Fibroblast of gingiva (primary cell): ENCODE measurements around the gene ABCC1.
"Not testable (repeated sequence)": the region's sequence is repeated elsewhere in the genome, so short reads cannot be mapped to it uniquely, and the experiment has no call there.

Source experiments
- DNase-seq: peaks from one replicate; pipeline ENCODE4 v3.0.0-alpha.2; 2011; ENCODE audit warnings: low read depth

Gene ABCC1

DNA sequence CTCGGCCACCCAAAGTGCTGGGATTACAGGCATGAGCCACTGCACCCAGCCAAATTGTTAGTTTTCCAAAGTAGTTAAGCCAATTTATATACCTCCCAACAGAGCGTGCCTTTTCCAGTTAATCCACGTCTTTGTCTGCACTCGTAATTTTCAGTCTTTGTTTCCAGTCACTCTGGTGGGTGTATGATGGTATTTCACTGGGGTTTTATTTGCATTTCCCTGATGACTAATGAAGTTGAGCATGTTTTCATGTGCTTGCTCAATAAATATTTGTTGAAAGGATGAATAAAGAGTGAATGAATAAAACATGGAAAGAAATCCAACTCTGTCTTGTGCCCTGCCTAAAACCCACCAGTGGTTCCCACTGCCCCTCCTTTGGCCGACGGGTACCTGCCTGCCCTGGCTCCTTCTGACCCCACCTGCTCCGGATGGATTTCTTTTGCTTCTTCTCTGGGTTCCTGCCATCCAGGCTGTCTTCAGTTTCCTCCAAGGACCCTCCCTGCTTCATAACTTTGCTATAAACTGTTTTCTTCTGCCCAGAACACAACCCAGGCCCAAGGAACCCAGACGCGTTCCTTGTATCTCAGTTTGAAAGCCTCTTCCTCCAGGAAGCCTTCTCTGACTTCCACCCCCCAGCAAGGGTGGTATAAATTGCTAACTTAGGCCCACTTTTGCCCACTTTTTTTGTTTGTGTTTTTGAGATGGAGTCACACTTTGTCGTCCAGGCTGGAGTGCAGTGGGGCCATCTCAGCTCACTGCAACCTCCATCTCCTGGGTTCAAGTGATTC is 3.0 kb upstream of the ABCC1 start:
- peak; percentile 79 for DNase-seq

DNA sequence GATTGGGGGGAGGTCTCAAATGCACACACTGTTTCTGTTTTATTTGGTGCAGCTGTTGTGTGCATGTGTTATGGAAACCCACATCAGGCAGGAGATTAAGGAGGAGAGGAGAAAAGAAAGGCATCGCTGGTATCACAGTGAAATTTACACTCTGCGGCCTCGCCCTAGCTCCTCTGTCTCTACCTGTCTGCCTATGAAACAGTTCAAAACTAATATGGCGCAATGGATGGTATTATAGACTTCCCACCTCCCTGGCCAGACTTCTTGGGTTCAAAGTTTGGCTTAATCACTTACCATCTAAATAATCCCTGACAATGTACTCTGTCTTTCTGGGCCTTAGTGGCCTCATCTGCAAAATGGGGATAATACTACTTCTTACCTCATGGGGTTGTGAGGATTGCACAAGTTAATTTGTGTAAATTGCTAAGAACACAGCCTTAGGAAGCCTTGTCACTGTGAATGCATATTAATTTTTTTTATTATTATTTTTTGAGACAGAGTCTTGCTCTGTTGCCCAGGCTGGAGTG is 1.4 kb upstream of the ABCC1 start:
- DNase-seq = no peak

DNA sequence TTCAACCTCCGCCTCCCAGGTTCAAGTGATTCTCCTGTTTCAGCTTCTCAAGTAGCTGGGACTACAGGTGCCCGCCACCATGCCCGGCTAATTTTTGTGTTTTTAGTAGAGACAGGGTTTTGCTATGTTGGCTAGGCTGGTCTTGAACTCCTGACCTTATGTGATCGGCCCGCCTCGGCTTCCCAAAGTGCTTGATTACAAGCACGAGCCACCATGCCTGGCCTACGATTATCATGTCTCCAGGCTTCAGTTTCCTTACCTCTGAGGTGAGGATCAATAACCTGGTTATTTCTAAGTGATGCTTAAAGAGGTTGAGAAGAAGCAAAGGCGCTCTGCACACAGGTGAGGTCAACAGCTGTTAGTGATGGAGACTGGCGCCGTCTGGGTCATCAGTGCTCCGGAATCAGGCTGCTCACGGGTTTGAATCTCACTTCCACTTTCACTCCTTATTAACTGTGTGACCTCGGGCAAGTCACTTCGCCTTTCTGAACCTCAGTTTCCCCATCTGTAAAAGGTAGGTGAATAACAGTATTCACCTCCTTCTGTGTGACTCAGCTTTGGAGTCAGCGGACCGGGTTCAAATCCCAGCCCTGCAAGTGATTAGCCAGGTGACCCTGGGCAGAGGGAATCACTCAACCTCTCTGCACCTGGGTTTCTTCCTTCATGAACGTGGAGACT is 745 bp upstream of the ABCC1 start:
- DNase-seq = no peak

DNA sequence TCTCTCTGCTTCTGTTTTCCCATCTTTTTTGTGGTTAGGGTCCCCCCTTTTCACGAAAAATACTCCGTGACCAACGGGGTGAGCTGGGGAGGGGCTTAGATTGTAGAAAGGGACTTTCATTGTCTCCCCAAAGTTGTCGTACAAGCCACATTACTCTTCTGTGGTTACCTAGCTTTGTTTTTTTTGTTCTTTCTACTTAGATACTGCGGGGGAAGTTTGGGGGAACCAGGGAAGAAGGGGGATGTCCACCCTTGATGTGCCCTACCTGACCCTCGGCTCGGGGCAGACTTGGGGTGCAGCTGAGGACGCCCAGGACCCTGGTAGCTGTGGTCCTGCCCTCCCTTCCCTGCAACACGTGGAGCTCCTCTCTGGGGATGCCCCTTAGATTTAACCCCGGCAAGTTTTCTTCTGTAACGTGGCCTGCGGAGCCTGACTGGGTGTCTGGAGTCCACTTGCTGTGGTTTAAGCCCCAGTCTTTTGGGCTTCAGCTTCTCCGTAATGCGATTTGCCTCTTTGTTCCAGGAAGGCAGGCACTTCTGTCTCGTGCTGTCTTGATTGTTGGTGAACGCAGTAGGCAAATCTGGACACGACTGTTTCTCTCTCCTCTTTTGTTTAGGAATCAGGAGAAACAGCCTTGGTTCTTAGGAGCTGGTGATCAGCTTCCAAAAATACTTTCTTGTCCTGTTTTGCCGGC is 892 bp downstream of the ABCC1 start:
- peak; percentile 33 for DNase-seq

DNA sequence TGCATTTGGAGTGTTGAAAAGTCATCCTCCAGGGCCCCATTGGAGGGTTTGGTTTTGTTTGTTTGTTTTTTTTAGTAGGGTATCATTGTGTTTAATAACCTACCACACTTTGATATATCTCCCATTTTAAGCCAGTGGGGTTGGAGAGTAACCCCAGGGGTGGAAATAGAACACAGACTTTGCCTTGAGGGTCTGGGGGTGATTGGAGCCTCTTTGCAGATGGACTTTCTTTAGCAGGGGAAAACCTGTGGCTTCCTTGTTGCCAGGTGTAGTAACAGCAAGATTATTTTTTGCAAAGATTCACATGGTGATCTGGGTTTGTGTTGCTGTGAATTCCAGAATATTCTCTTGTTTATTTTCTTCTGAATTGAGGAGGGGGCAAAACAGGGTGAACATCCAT is 1.5 kb downstream of the ABCC1 start:
- no peak for DNase-seq

DNA sequence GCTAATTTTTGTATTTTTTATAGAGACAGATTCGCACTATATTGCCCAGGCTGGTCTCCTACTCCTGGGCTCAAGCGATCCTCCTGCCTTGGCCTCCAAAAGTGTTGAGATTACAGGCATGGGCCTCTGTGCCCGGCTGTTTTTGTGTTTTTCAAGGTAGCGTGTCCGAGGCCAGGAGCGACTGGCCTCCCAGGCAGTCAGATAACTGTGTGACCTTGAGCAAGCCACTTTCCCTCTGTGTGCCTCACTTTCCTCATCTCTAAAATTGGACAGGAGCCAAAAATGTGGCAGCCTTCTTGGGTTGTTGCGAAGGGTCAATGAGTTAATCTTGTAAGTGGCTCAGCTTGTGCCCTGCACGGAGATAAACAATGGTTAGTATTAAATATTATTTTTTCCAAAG is 2.4 kb downstream of the ABCC1 start:
- DNase-seq = no peak

DNA sequence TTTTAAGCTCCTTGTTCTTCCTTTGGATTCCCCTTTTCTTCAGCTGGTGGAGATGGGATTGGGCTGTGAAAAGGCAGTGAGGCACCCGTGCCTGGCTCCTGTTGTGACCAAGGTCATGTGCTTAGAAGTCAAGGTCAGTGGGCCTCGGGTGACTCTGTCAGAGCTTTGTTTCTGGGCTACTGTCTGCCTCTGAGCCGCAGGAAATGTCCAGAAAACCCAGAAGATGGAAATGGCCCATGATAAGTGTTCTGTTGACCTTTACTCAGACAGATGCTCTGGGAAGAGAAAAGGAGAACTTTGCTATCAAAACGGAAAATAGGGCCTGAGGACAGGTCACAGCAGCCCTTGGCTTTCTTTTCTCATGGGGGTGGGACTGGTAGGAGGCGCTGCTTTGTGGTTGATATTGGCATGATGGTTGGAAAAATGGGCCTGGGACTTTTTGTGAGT is 2.9 kb downstream of the ABCC1 start:
- peak; percentile 31 for DNase-seq

DNA sequence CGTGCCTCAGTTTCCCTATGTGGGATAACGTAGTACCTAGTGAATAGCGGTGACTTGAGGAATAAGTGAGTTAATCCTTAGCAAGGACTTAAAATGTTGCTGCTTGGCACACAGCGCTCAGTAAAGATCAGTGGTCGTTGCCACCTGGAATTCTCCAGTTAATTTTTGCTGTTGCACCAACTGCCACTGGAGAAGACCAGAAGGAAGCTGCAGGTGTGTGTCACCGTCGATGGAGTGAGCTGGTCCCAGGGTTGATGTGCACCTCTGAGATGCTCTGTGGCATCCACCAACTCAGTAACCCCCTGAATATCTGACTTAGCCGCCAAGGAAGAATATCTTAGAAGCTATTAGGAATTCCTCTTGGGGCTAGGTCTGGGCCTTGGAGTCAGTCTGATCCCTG is 4.1 kb downstream of the ABCC1 start:
- no peak for DNase-seq

DNA sequence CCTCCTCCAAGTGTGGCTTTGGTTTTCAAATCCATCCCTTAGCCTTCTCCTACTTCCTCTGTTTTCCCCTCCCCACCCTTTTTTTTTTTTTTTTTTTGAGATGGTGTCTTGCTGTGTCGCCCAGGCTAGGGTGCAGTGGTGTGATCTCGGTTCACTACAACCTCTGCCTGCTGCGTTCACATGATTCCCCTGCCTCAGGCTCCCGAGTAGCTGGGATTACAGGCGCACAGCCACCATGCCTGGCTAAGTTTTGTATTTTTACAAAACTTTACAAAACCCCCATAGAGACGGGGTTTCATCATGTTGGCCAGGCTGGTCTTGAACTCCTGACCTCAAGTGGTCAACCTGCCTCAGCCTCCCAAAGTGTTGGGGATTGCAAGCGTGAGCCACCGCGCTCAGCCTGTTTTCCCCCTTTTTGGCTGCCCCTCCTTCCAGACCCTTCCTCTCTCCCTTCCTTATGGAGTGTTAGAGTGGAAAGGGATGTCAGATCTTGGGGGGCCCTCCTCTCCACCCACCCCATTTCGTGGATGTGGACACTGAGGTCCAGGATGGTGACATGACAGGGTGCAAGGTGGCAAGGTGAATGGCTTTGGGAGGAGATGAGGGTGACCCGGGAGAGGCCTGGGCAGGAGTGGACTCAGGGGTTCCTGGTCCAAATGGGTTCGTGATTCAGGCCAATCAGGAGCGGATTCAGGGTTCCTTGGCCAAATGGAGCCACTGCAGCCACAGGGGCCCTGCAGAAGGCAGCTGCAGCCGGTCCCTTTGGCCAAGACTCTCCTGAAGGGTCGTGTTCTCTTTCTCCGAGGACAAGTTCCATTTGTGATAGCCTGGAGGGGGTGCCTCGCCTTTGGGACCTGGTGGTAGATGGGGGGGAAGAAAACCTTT is 4.8 kb downstream of the ABCC1 start:
- no peak for DNase-seq

DNA sequence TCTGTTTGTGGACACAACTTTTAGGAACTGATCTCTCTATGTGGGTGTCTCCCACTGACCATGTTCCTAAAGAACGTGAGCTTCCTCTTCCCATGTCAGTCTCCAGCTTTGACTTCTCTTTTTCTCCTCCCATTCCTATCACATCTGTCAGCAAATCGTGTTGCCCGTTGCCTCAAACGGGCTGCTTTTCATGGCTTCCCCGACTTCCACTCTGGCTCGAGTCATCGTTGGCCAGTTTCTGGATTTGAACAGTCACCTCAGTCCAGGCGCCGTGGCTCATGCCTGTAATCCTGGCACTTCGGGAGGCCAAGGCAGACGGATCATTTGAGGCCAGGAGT is 5.4 kb downstream of the ABCC1 start:
- DNase-seq = no peak

DNA sequence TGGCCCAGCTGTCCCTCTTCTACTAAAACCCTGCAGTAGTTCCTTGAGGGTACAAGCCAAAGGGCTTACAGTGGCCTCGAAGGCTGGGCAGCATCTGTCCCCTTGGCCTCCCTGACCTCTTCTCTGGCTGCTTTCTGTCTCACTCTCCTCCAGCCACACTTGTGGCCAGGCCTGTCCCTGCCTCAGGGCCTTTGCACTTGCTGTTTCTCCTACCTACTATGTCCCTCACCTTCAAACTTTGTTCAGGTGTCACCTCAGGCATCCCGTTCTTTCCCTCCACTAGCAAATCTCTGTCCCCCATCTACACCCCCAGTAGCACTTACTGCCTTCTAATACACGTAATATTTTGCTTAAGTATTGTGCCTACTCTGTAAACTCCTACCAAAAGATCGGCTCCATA is 6.0 kb downstream of the ABCC1 start:
- no peak for DNase-seq

DNA sequence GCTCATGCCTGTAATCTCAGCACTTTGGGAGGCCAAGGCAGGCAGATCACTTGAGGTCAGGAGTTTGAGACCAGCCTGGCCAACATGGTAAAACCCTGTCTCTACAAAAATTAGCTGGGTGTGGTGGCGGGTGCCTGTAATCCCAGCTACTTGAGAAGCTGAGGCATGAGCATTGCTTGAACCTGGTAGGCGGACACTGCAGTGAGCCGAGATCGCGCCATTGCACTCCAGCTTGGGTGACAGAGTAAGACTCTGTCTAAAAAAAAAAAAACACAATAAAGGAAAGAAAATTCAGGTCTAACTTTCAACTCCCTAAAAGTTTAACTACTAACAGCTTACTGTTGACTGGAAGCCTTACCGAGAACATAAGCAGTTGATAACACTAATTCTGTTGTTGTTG is 6.7 kb downstream of the ABCC1 start:
- DNase-seq = not testable (repeated sequence)

DNA sequence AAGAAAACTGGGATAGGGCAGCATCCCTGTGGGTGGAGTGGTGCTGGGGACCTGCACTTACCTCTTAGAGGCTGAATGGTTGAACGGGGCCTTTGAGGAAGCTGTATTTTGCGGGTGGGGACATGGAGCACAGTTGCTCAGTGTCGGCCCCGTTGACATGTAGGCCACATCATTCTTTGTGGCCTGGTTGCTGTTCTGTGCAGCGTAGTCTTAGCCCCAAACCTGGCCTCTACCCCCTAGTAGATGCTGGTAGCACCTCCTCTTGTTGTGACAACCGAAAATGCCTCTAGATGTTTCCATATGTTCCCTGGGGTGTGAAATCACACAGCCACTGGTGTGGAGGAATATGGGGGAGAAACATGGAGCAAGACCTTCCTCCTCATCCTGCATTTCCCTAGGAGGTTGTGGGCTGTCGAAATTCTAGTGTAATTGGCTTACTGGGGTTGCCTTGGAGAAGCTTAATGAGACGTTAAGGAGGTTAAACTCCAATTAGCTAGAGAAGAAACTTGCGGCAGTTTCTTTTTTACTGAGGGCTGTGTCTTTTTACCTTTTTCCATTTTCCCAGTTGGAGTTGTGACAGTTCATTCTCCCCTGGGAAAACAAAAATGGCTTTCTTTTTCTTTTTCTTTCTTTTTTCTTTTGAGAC is 9.4 kb downstream of the ABCC1 start:
- no peak for DNase-seq

DNA sequence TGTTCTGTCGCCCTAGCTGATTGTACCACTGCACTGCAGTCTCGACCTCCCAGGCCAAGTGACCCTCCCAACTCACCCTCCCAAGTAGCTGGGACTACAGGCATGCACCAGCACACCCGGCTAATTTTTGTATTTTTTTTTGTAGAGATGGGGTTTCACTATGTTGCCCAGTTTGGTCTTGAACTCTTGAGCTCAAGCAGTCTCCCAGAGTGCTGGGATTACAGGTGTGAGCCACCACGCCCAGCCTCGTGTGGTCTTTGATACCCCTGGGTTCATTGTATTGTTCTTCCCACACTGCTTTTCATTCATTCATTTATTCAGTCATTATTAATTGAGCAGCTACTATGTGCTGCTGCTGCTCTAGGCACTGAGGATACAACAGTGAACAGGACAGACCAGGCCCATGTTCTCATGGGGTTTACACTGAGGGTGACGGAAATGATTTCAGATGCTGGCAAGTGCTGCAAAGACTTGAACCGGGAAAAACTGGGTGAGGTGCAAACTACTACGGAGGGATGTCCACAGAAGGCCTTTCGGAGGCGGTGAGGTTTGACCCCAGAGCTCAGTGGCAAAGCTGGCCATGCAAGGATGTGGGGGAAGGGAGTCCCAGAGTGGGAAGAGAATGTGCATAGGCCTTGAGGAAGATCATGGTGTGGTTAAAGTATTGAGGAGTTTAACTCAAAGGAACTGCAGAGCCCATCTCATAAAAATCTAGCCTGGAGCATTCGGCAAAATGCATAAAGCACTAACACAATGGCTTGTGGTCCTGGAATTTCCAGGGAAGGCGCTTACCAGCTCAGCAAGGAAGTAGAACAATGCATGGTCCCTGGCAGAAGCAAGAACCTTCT is 10.9 kb downstream of the ABCC1 start:
- no peak for DNase-seq

DNA sequence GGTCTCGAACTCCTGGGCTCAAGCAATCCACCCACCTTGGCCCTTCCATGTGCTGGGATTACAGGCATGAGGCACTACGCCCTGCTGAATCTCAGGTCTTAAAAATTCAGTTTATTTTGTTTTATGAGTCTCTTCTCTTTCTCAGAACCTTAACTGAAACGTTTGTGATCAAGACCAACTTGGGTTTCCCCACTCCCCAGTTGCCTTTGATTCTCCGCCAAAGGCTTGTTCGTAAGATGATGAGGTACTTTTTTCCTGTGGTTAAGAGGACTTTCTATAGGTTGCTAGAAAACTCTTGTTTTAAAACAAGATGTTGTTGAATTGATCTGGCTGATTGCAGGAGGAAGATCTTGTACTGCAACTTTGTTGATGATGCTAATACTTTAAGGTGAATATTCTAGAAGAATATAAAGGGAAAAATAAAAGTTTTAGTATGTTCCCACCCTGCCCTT is 11.7 kb downstream of the ABCC1 start:
- no peak for DNase-seq

DNA sequence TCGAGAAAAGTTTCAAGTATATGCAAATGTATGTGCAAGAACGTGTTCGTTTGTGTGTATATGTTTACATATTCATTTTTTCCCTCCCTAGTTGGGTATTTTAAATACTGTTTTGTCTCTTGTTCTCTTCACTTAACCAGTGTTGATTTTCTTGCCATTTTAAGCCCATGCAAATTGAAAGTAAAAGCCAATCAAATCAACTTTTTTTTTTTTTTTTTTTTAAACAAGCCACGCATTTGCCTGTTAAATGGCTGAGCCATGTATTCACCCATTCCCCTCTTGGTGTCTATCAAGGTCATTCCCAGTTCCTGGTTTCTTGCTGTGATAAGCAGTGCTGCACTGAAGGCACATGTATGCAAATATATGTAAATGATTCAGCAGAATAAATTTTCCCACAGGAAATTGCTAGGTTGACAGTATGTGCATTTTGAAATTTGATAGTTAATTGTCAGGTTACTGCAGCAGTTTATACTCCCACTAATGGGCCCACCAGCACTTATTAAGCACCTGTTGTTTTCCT is 12.2 kb downstream of the ABCC1 start:
- DNase-seq = no peak

DNA sequence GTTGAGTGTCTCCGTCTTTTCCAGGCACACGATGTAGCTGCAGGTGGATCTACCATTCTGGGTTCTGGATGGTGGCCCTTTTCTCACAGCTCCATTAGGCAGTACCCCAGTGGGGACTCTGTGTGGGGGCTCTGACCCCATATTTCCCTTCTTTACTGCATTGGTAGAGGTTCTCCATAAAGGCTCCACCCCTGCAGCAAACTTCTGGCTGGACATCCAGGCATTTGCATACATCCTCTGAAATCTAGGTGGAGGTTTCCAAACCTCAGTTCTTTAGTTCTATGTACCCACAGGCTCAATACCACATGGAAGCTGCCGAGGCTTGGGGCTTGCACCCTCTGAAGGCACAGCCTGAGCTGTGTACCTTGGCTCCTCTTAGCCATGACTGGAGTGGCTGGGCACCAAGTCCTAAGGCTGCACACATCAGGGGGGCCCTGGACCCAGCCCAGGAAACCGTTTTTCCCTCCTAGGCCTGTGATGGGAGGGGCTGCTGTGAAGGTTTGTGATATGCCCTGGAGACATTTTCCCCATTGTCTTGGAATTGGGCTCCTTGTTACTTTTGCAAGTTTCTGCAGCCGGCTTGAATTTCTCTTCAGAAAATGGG is 14.0 kb downstream of the ABCC1 start:
- DNase-seq = no peak

DNA sequence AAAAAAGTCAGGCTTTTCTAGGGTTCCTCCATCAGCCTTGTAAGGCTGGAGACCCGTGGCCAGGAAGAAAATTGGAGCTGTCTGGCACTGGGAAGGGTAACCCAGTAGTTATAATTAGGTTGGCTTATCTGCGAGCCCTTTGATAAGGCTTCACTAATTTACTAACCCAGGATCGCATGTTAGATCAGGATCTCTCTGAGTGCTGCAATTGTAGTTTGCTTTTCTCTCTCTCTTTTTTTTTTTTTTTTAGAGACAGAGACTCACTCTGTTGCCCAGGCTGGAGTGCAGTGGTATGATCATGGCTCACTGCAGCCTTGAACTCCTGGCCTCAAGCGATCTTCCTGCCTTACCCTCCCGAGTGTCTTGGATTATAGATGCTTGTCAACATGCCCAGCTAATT is 17.0 kb downstream of the ABCC1 start:
- no peak for DNase-seq

DNA sequence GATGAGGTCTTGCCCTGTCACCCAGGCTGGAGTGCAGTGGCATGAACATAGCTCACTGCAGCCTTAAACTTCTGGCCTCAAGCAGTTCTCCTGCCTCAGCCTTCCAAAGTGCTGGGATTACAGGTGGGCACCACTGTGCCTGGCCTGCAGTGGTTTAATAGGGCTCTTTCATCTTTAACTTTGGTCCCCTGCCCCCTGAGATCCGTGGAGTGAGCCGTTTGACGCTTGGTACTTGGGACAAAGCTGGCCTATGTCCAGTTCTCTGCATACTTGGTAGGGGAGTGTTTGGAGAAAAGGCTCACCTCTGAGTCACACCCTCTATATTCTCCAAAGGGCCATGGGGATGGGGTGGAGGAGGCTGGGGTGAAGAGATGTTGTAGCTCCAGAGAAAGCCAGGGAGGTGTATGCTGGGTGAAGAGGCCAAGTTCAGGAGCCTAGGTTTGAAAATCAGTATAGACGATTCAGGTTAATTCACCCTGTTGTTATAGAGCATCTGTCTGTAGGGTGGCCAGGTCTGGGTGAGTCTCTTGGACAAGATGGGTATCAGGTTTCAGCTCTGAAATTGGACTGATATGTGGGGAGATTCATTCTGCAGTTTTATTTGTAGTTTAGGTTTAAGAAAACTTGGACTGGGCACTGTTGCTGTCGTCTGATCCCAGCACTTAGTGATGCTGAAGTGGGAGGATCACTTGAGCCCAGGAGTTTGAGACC is 17.6 kb downstream of the ABCC1 start:
- peak; percentile 68 for DNase-seq
